IPS-18a (cell line): Measurements from ENCODE around the gene DHRSX.
"Not testable (repeated sequence)": the region's sequence is repeated elsewhere in the genome, so short reads cannot be mapped to it uniquely, and the experiment has no call there.

Experiments
- H3K27ac ChIP-seq: one replicate; pipeline ENCODE4 v1.5.1; 2013; ENCODE audit warnings: low read length
- H3K27me3 ChIP-seq: one replicate; pipeline ENCODE4 v1.6.1; 2013; ENCODE audit warnings: mild to moderate bottlenecking, low read length; ENCODE audit not compliant: control insufficient read depth, insufficient read depth
- H3K36me3 ChIP-seq: one replicate; pipeline ENCODE4 v1.6.1; 2013; ENCODE audit warnings: low read depth, low read length; ENCODE audit not compliant: control insufficient read depth
- H3K4me1 ChIP-seq: one replicate; pipeline ENCODE4 v1.6.1; 2013; ENCODE audit warnings: low read depth, low read length; ENCODE audit not compliant: control insufficient read depth
- H3K4me3 ChIP-seq: one replicate; pipeline ENCODE4 v1.5.1; 2013; ENCODE audit warnings: low read length
- H3K9ac ChIP-seq: one replicate; pipeline ENCODE4 v1.6.1; 2013; ENCODE audit warnings: mild to moderate bottlenecking, low read length, moderate library complexity
- H3K9me3 ChIP-seq: one replicate; pipeline ENCODE4 v1.6.1; 2013; ENCODE audit warnings: low read depth, low read length; ENCODE audit not compliant: control insufficient read depth

The DHRSX gene

DNA sequence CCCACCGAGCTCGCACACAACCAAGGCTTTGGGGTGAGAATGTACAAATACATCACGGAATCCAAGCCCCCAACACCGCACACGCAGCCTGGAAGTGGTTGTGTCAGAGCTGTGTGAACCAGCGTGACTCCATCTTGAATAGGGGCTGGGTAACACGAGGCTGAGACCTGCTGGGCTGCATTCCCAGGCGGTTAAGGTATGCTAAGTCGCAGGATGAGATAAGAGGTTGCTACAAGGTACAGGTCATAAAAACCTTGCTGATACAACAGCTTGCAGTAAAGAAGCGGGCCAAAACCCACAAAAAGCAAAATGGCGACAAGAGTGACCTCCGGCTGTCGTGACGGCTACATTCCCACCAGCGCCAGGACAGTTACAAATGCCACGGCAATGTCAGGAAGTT lies 258.4 kb downstream of the DHRSX start:
- no peak overlapping the region for H3K27ac ChIP-seq
- H3K9ac ChIP-seq, result no peak overlapping the region
- H3K36me3 ChIP-seq, result no peaks in the 10 kb centered on the region

DNA sequence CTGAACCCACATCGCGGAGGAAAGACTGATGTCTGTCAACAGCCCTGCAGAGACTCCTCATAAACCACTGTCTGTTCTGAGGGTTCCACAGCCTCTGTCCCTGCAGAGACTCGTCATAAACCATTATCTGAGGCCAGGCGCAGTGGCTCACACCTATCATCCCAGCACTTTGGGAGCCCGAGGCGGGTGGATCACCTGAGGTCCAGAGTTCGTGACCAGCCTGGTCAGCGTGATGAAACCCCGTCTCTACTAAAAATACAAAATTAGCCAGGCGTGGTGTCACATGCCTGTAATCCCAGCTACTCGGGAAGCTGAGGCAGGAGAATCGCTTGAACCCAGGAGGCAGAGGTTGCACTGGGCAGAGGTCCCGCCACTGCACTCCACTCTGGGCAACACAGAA lies 259.3 kb downstream of the DHRSX start:
- not testable (repeated sequence) for H3K9ac ChIP-seq, H3K27me3 ChIP-seq, H3K4me3 ChIP-seq, H3K27ac ChIP-seq, H3K4me1 ChIP-seq, H3K9me3 ChIP-seq, H3K36me3 ChIP-seq

More for the DNA sequence above, 258.4 kb downstream of the DHRSX start:
- Histone ChIP-seq H3K4me3 (no peak overlapping the region), H3K4me1 (no peaks in the 10 kb centered on the region), H3K27me3 (no peaks in the 10 kb centered on the region), H3K9me3 (no peaks in the 10 kb centered on the region)

DNA sequence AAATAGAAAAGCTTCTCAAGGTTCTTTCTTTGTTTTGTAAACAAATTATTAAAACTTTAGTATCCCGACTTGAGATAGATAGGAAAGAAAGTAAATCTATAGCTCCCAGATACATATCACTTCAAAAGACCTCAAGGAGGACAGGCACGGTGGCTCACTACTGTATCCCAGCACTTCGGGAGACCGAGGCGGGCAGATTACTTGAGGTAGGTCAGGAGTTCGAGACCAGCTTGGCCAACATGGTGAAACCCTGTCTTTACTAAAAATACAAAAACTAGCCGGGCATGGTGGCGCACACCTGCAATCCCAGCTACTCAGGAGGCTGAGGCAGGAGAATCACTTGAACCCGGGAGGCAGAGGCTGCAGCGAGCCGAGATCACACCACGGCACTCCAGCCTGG lies 260.0 kb downstream of the DHRSX start:
- H3K27ac ChIP-seq, H3K4me1 ChIP-seq: not testable (repeated sequence)

DNA sequence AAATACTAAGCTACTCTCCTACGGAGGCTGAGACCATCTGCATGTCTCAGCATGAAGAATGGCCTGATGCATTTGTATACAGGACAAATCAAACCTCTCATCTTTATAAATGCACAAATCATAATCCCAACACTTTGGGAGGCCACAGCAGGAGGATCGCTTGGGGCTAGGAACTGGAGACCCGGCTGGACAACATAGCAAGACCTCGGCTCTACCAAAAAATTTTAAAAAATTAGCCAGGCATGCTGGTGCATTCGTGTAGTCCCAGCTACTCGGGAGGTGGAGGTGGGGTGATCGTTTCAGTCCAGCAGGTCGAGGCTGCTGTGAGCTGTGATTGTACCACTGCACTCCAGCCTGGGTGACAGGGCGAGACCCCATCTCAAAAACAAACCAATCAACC lies 262.8 kb downstream of the DHRSX start:
- H3K9ac ChIP-seq, result no peak overlapping the region
- no peak overlapping the region for H3K4me3 ChIP-seq
- H3K9me3 ChIP-seq, result no peaks in the 10 kb centered on the region
- no peak overlapping the region for H3K27ac ChIP-seq
- H3K4me1 ChIP-seq, result peaks cover 9% of the 10 kb centered on the region
- H3K27me3 ChIP-seq, result no peaks in the 10 kb centered on the region
- H3K36me3 ChIP-seq, result no peaks in the 10 kb centered on the region

More for the DNA sequence above, 260.0 kb downstream of the DHRSX start:
- not testable (repeated sequence) for H3K36me3 ChIP-seq, H3K9ac ChIP-seq, H3K4me3 ChIP-seq, H3K27me3 ChIP-seq, H3K9me3 ChIP-seq

DNA sequence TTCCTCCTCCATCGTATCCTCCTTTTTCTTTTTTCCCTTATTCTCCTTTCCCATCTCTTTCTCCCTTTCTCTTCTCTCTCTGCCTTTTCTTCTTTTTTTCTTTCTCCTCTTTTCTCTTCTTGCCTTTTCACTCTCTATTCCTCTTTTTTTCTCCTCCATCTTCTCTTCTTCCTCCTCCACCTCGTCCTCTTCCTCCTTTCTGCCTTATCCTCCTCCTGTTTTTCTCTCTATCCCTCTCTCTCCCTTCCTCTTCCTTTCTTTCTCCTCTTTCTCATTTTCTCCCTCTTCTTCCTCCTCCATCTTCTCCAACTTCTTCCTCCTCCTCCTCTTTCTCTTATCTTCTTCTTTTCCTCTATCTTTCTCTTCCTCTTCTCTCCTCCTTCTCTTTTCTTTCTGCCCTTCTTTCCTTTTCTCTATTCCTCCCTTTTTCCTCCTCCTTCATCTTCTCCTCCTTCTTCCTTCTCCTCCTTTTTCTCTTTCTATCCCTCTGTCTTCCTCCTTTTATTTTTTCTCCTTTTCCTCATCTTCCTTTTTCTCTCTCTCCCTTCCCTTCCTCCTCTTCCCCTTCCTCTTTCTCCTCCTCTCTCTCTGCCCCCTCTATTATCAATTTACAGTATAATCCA lies 269.1 kb downstream of the DHRSX start:
- H3K4me3 ChIP-seq, result no peak overlapping the region
- H3K27ac ChIP-seq, result no peak overlapping the region
- H3K9ac ChIP-seq, result no peak overlapping the region
- H3K36me3 ChIP-seq, result no peaks in the 10 kb centered on the region
- H3K27me3 ChIP-seq, result no peaks in the 10 kb centered on the region
- peaks cover 12% of the 10 kb centered on the region for H3K4me1 ChIP-seq
- H3K9me3 ChIP-seq, result no peaks in the 10 kb centered on the region

DNA sequence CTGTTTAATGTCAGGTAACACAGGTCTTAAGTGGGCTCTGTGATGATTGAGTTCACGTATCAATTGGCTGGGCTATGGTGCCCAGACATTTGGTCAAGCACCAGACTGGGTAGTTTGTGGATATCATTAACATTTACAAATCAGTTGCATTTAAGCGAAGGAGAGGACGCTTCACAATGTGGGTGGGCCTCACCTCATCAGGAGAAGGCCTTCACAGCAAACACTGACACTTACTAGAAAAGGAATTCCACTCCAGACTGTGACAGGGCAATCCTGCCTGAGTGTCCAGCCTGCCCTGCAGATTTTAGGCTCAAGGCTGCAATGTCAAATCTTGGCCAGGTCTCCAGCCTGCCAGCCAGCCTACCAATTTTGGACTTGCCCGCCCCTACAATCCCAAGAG lies 270.3 kb downstream of the DHRSX start:
- Histone ChIP-seq H3K27ac (no peak overlapping the region), H3K4me3 (no peak overlapping the region), H3K9ac (no peak overlapping the region), H3K9me3 (no peaks in the 10 kb centered on the region), H3K36me3 (no peaks in the 10 kb centered on the region), H3K4me1 (peaks cover 12% of the 10 kb centered on the region), H3K27me3 (no peaks in the 10 kb centered on the region)

DNA sequence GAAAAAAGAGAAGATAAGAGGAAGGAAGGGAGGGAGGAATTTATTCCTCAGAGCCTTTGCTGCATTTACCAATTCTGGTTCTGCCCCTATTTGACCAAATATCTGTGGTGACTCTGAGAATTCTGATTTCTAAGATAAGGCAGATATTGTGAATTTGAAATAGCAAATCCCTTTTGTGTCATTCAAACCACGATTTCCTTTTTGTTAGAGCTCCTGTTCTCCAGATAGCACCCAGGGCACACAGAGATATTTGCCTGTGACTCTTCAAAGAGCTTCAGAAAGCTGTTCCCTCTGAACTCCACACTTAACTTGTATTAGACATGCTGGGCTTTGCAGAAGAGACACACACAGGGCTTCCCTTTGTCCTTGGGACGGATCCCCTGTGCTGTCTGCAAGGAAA lies 272.2 kb downstream of the DHRSX start:
- no peaks in the 10 kb centered on the region for H3K36me3 ChIP-seq
- no peaks in the 10 kb centered on the region for H3K27me3 ChIP-seq
- no peaks in the 10 kb centered on the region for H3K9me3 ChIP-seq
- H3K4me3 ChIP-seq, result no peak overlapping the region
- peaks cover 8% of the 10 kb centered on the region for H3K4me1 ChIP-seq
- no peak overlapping the region for H3K9ac ChIP-seq
- no peak overlapping the region for H3K27ac ChIP-seq

DNA sequence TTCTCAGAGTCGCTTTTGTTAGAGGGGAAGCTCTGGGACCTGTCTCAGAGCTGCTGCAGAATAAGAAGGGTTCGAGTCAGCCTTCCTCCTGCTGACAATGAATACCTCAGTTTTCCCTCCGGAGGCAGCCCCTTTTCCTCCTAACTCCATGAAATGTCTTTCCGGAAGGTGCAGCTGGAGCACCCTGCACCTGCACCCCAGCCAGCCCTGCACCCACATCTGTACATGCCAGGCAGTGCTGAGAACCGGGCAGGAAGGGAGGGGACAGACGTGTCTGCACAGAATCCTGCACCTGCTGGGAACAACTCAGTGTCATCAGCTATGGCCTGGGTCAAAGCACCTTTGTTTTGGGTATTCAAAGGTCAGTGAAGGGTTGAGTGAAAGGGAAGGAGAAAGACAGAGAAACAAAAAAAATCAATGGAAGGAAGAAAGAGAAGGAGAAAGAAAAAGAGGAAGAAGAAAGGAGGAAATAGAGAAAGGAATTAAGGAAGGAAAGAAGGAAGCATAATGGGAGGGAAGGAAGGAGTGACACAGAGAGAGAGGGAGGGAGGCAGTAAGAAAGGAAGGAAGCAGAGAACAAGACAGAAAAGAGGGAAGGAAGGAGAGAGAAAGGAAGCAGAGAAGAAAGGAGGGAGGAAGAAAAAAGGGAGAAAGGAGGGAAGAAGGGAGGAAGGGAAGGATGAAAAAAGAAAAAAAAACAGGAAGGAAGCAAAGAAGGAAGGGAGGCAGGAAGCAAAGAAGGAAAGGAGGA lies 273.7 kb downstream of the DHRSX start:
- no peak overlapping the region for H3K27ac ChIP-seq
- H3K4me3 ChIP-seq, result no peak overlapping the region
- peaks cover under 1% of the 10 kb centered on the region for H3K4me1 ChIP-seq
- no peak overlapping the region for H3K9ac ChIP-seq
- H3K36me3 ChIP-seq, result no peaks in the 10 kb centered on the region
- H3K9me3 ChIP-seq, result no peaks in the 10 kb centered on the region
- no peaks in the 10 kb centered on the region for H3K27me3 ChIP-seq

DNA sequence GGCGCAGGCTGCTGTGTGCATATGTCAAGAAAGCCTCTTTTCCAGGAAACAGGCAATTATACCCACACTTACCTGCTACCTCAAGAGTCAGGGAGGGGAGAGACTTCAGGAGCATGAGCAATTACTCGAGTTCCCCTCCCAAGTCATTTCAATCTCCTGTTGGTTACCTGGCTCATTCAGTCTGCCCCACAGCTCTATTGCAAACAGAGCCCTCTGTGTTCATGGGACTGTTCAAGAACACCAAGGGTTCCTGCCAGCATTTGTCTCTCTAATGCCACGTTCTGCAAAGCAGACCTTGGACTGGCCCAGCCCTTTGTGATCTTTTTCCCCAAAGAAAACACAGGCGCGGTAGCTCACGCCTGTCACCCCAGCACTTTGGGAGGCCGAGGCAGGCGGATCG lies 274.6 kb downstream of the DHRSX start:
- no peak overlapping the region for H3K4me3 ChIP-seq
- no peaks in the 10 kb centered on the region for H3K9me3 ChIP-seq
- no peaks in the 10 kb centered on the region for H3K36me3 ChIP-seq
- H3K9ac ChIP-seq, result no peak overlapping the region
- H3K4me1 ChIP-seq, result no peaks in the 10 kb centered on the region
- no peaks in the 10 kb centered on the region for H3K27me3 ChIP-seq
- no peak overlapping the region for H3K27ac ChIP-seq

DNA sequence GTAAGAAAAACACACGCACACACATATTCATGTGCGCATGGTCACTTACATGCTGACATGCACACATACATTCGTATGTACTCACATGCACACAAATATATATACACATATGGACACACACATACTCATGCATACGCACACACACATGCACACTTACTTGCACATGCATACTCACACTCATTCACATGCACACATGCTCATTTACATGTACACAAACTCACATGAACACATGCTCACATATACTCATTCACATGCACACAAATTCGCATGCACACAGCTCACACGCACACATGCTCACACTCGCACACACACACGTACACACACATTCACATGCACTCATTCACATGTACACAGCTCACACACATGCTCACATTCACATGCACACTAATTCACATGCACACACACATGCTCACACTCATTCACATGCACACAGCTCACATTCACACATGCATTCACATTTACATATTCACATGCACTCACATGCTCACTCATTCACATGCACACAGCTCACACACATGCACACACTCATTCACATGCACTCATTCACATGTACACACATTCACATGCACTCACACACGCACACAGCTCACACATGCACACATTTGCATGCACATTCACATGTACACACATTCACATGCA lies 276.1 kb downstream of the DHRSX start:
- Histone ChIP-seq H3K4me1 (no peaks in the 10 kb centered on the region), H3K9ac (no peak overlapping the region), H3K9me3 (no peaks in the 10 kb centered on the region), H3K27ac (no peak overlapping the region), H3K36me3 (peaks cover 9% of the 10 kb centered on the region), H3K27me3 (no peaks in the 10 kb centered on the region), H3K4me3 (no peak overlapping the region)

DNA sequence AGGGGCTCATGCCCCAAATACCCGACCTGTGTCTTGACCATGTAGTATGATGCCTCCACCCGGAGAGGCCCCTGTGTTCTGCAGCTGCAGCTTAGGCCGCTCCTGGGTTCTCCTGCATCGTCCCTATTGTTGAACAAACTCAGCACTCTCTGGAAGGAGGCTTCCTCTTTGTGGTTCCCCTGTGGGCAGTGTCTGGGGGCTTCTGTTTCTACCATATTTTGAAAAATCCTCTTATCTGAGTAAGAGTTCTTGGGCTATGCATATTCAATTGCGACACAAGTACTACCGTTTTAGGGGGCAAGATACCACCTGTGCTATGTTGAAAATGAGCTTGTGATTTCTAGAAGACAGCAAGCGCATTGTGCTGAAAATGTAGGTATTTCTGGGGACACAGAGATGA lies 276.6 kb downstream of the DHRSX start:
- H3K4me3 ChIP-seq, result no peak overlapping the region
- no peak overlapping the region for H3K9ac ChIP-seq
- peaks cover 9% of the 10 kb centered on the region for H3K36me3 ChIP-seq
- no peaks in the 10 kb centered on the region for H3K27me3 ChIP-seq
- H3K27ac ChIP-seq, result no peak overlapping the region
- peaks cover under 1% of the 10 kb centered on the region for H3K4me1 ChIP-seq
- H3K9me3 ChIP-seq, result no peaks in the 10 kb centered on the region
